Fibroblast of the aortic adventitia (primary cell): Measurements from ENCODE around the gene FANCF. TPM values are rescaled to one million over a fixed set of nuclear protein-coding genes. Genes with fewer than 3 reads are reported as not detected.

Experiments used
- DNase-seq: peaks from one replicate; pipeline ENCODE4 v3.0.0-alpha.2; 2010; ENCODE audit warnings: low read depth
- H3K4me3 ChIP-seq: 2 replicates; pipeline ENCODE4 v1.5.1; 2011; ENCODE audit warnings: low read depth, mild to moderate bottlenecking, control low read depth, low read length, moderate library complexity
- total RNA-seq: library from RNA; depleted of rRNA; stranded (reverse); fragments of >200 nt; gene quantifications from 2 replicates; pipeline ENCODE4 v1.2.3, GENCODE V29; 2012; ENCODE audit warnings: low replicate concordance
- TF ChIP-seq, protein P1 (sequence below): IDR thresholded peaks from 2 replicates; pipeline ENCODE4 v1.5.1; 2011; ENCODE audit warnings: mild to moderate bottlenecking, low read length, control low read depth, inconsistent platforms; ENCODE audit not compliant: insufficient read depth

Gene FANCF
- total RNA-seq, 1 donor: 8.9 TPM

DNA sequence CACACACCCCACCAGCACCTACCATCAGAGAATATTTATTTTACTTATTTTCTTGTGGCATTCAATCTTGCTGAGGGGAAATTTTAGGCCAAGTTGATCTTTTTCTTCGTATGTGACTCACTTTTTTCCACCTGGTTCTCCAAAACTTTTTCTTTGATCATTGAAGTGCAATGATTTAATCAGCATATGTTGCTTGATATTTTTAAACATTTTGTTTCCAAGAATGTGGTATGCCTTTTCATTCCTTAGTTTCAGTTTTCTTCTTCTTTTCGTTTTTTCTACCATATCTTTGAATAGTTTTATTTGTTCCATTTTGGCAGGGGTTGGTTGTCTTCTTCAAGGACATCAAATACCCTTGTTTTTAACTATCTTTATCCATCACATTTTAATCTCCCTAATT lies 28.6 kb downstream of the FANCF start:
- no peak overlapping the region for H3K4me3 ChIP-seq
- DNase-seq: no peak
- TF ChIP-seq, protein P1, sequence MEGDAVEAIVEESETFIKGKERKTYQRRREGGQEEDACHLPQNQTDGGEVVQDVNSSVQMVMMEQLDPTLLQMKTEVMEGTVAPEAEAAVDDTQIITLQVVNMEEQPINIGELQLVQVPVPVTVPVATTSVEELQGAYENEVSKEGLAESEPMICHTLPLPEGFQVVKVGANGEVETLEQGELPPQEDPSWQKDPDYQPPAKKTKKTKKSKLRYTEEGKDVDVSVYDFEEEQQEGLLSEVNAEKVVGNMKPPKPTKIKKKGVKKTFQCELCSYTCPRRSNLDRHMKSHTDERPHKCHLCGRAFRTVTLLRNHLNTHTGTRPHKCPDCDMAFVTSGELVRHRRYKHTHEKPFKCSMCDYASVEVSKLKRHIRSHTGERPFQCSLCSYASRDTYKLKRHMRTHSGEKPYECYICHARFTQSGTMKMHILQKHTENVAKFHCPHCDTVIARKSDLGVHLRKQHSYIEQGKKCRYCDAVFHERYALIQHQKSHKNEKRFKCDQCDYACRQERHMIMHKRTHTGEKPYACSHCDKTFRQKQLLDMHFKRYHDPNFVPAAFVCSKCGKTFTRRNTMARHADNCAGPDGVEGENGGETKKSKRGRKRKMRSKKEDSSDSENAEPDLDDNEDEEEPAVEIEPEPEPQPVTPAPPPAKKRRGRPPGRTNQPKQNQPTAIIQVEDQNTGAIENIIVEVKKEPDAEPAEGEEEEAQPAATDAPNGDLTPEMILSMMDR: no peak

GRCh38 chr11:22584976-22585375 lies 40.6 kb downstream of the FANCF start:
- H3K4me3 ChIP-seq: no peak overlapping the region
- TF ChIP-seq, protein P1: no peak
- no peak for DNase-seq

DNA sequence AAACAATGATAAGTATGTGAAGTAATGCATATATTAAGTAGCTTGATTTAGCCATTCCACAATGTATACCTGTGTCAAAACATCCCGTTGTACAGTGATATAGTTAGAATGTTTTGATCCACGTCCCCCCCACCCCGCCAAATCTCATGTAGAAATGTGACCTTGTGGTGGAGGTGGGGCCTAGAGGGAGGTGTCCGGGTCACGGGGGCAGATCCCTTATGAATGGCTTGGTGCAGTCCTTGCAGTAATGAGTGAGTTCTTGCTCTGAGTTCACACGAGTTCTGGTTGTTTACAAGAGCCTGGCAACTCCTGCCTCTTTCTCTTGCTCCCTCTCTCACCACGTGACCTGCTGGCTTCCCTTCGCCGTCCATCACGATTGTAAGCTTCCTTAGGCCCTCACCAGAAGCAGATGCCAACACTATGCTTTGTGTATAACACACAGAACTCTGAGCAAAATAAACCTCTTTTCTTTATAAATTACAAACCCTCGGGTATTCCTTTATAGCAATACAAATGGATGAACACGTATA lies 41.6 kb downstream of the FANCF start:
- DNase-seq: no peak
- no peak overlapping the region for H3K4me3 ChIP-seq
- TF ChIP-seq, protein P1: no peak

DNA sequence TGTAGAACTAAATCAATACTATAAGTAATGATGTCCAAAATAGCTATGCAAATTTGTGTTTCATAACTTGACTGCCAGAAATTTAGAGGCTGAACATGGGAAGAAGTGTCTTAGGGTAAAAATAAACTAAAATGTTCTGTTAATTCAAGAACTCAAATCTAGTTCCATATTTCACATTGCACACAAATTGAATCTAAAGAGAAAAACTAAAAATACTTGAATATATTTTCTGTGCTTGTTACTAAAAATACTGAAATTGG lies 43.5 kb downstream of the FANCF start:
- TF ChIP-seq, protein P1: no peak

GRCh38 chr11:22581354-22582150 lies 44.1 kb downstream of the FANCF start:
- no peak overlapping the region for H3K4me3 ChIP-seq
- DNase-seq: no peak
- TF ChIP-seq, protein P1: no peak

More for the DNA sequence above, 43.5 kb downstream of the FANCF start:
- no peak for DNase-seq
- H3K4me3 ChIP-seq: no peak overlapping the region

GRCh38 chr11:22577854-22578253 lies 47.8 kb downstream of the FANCF start:
- no peak for DNase-seq
- TF ChIP-seq, protein P1: no peak
- no peak overlapping the region for H3K4me3 ChIP-seq

Other genes with a start within 250 kb of the FANCF start
- gene GAS2, start 40.8 kb upstream of the FANCF start, total RNA-seq: 0.90 and 5.8 TPM in 2 replicates
- 4.1 and 6.9 TPM in 2 replicates for gene SVIP, start 204.0 kb upstream of the FANCF start, total RNA-seq
- not detected in 2 replicates for gene CCDC179, start 234.7 kb upstream of the FANCF start, total RNA-seq